ENCODE measurements around the gene TBL1XR1. TPM values are rescaled to one million over a fixed set of nuclear protein-coding genes. Genes with fewer than 3 reads are reported as not detected.

The TBL1XR1 gene
- total and polyA plus RNA-seq, 2 of the 8 experiments (the other 6 are each of a cell fraction or from before 2014, with no cell fraction given): 28.1 to 147 TPM

GRCh38 chr3:177053107-177053506, 144.2 kb downstream of the TBL1XR1 start:
- no peak overlapping the region for H4K91ac ChIP-seq (replicated peaks; ENCODE audit: insufficient read length, low read length)
- H2AFZ ChIP-seq (ENCODE audit: low read length): no peak overlapping the region
- 0 out of 2 replicates have a peak, but pooled peaks cover 4% of the 10 kb centered on the region for H3K79me1 ChIP-seq (ENCODE audit: low read depth, low read length)
- DNase-seq (ENCODE audit: low read depth in 1 of 2, low spot score in 2 of 2): no peak
- no peak for FAIRE-seq
- H2BK12ac ChIP-seq (ENCODE audit: low read depth, low read length): no peak overlapping the region
- POLR2A ChIA-PET (ENCODE audit: partially characterized antibody): interaction anchor here (0.6 kb wide), 1 partner anchor 18 kb away, joined by 3 read pairs; no protein-coding TSS in a partner anchor
- no peak overlapping the region for H3K4me2 ChIP-seq (ENCODE audit: insufficient read depth in 1 of 2, low read depth in 2 of 2, low read length in 2 of 2)
- no peak overlapping the region for H3K23ac ChIP-seq (ENCODE audit: insufficient read length)
- 83% methylated on average over 2 of the region's 2 CpGs; no CpG with 5 or more reads in 1 of the 2 experiments for WGBS, 2 experiments (ENCODE audit: extremely low coverage in 1 of 2, insufficient coverage in 1 of 2, insufficient read length in 1 of 2, insufficient replicate concordance in 2 of 2, low coverage in 1 of 2, low lambda C conversion rate in 2 of 2, missing lambda C conversion rate in 1 of 2)
- no peak overlapping the region for H3K9ac ChIP-seq (replicated peaks in 1 of 4; ENCODE audit: extremely low read depth in 1 of 4, low read depth in 3 of 4, low read length in 3 of 4)
- no peak overlapping the region for H4K5ac ChIP-seq (ENCODE audit: insufficient read length, low read depth, low read length)
- no peaks in the 10 kb centered on the region for H3K27me3 ChIP-seq (replicated peaks in 1 of 4; ENCODE audit: control insufficient read depth in 3 of 4, extremely low read depth in 1 of 4, insufficient read depth in 3 of 4, low read length in 3 of 4)
- no peak overlapping the region for H2AK5ac ChIP-seq (ENCODE audit: low read depth, low read length)
- H3K27ac ChIP-seq (ENCODE audit: low read depth, low read length): no peak overlapping the region
- no peak overlapping the region for H3K4ac ChIP-seq (replicated peaks; ENCODE audit: insufficient read length, low read depth, low read length)
- H3K9me3 ChIP-seq (ENCODE audit: insufficient read depth in 2 of 2, low read depth in 1 of 2, low read length in 1 of 2): no peaks in the 10 kb centered on the region
- H3K4me1 ChIP-seq (replicated peaks in 1 of 4; ENCODE audit: control insufficient read depth in 3 of 4, insufficient read depth in 4 of 4, low read length in 3 of 4): peaks cover 0 to 7% (median 0%) of the 10 kb centered on the region in 4 experiments; a peak in 1 of 7 replicates
- no peak overlapping the region for H2BK120ac ChIP-seq (replicated peaks; ENCODE audit: low read depth, low read length)
- no peak overlapping the region for H3K14ac ChIP-seq (ENCODE audit: insufficient read length)
- no peak overlapping the region for H2BK20ac ChIP-seq (ENCODE audit: low read length)
- no peak overlapping the region for H3K56ac ChIP-seq (replicated peaks; ENCODE audit: insufficient read length, low read depth, low read length)
- H2BK5ac ChIP-seq (ENCODE audit: low read depth, low read length): no peak overlapping the region
- peaks cover 3 to 46% of the 10 kb centered on the region in 2 experiments; a peak in 3 of 4 replicates for H3K79me2 ChIP-seq (ENCODE audit: control insufficient read depth in 1 of 2, insufficient read depth in 2 of 2, low read length in 2 of 2)
- no peaks in the 10 kb centered on the region for H3K23me2 ChIP-seq (ENCODE audit: low read depth, low read length)
- H4K8ac ChIP-seq (ENCODE audit: extremely low read depth, insufficient read depth, low read length): no peak overlapping the region
- H3K36me3 ChIP-seq (ENCODE audit: control insufficient read depth in 2 of 4, insufficient read depth in 4 of 4, low read length in 3 of 4): peaks cover 4 to 35% (median 9%) of the 10 kb centered on the region in 4 experiments; a peak in 7 of 8 replicates
- CTCF ChIA-PET (ENCODE audit: partially characterized antibody): interaction anchor here (0.6 to 1.3 kb wide), 2 partner anchors 46 to 102 kb away, joined by 3 to 4 read pairs; no protein-coding TSS in a partner anchor
- H2BK15ac ChIP-seq (ENCODE audit: low read length): no peak overlapping the region
- H4K20me1 ChIP-seq (replicated peaks in 1 of 2; ENCODE audit: control insufficient read depth in 1 of 2, insufficient read depth in 2 of 2, low read length in 2 of 2): peaks cover 0 to 6% of the 10 kb centered on the region in 2 experiments
- no peak overlapping the region for H3K4me3 ChIP-seq (ENCODE audit: extremely low read depth in 1 of 4, insufficient read depth in 2 of 4, low read depth in 3 of 4, low read length in 4 of 4)
- no peak overlapping the region for H3K18ac ChIP-seq (ENCODE audit: extremely low read depth, low read length)
- TF ChIP-seq E2F6 (IDR thresholded peaks at IDR 0.05): no peak
- no peak for TF ChIP-seq RAD21 (IDR thresholded peaks at IDR 0.05 in 1 of 2, conservative IDR thresholded peaks at IDR 0.05 in 1 of 2; ENCODE audit: low read depth in 2 of 2, low read length in 2 of 2)
- TF ChIP-seq FOSL1 (IDR thresholded peaks at IDR 0.05; ENCODE audit: insufficient read depth, low read depth, low read length): no peak
- no peak for TF ChIP-seq RXRA (IDR thresholded peaks at IDR 0.05; ENCODE audit: insufficient read depth, low read depth, low read length)
- no peak for TF ChIP-seq POLR2AphosphoS5 (IDR thresholded peaks at IDR 0.05; ENCODE audit: low read depth, low read length)
- TF ChIP-seq MAX (IDR thresholded peaks at IDR 0.05): no peak
- no peak for TF ChIP-seq KDM4A (IDR thresholded peaks at IDR 0.05; ENCODE audit: low read depth, low read length, severe bottlenecking)
- no peak for TF ChIP-seq SP1 (IDR thresholded peaks at IDR 0.05; ENCODE audit: low read depth, low read length)
- TF ChIP-seq PHF8 (conservative IDR thresholded peaks at IDR 0.05; ENCODE audit: low read depth, low read length): no peak
- no peak for TF ChIP-seq POU5F1 (IDR thresholded peaks at IDR 0.05; ENCODE audit: low read depth, low read length)
- TF ChIP-seq EGR1 (IDR thresholded peaks at IDR 0.05; ENCODE audit: borderline replicate concordance, low read depth, low read length): no peak

Data from H1 (cell line).